Neural cell (in vitro differentiated cells): ENCODE measurements around the gene TRIOBP.

Experiments used
- EP300 ChIP-seq: fragments of 450-650 bp; conservative IDR thresholded peaks from 2 replicates; pipeline ENCODE4 v1.6.1; 2014; ENCODE audit warnings: antibody characterized with exemption, mild to moderate bottlenecking, moderate library complexity; ENCODE audit not compliant: poor library complexity, severe bottlenecking
- EZH2 ChIP-seq: fragments of 200-600, 300-800 bp; shearing (Covaris generic), sonication (generic); IDR thresholded peaks from 2 replicates; pipeline ENCODE4 v1.6.1; 2014; ENCODE audit warnings: antibody characterized with exemption, low read length, borderline replicate concordance, mild to moderate bottlenecking; ENCODE audit not compliant: insufficient read depth, poor library complexity, severe bottlenecking
- POLR2AphosphoS5 ChIP-seq: IDR thresholded peaks from 2 replicates; pipeline ENCODE4 v1.6.1; 2012
- RAD21 ChIP-seq: fragments of 450-650 bp; conservative IDR thresholded peaks from 2 replicates; pipeline ENCODE4 v1.6.1; 2014; ENCODE audit warnings: antibody characterized with exemption, mild to moderate bottlenecking, moderate library complexity
- SMC3 ChIP-seq: fragments of 450-650 bp; conservative IDR thresholded peaks from 2 replicates; pipeline ENCODE4 v1.6.1; 2014; ENCODE audit warnings: antibody characterized with exemption, mild to moderate bottlenecking, moderate library complexity; ENCODE audit not compliant: poor library complexity
- TF ChIP-seq, protein P1 (sequence below): fragments of 450-650 bp; IDR thresholded peaks from 2 replicates; pipeline ENCODE4 v1.5.1; 2014; ENCODE audit warnings: antibody characterized with exemption, mild to moderate bottlenecking, moderate library complexity; ENCODE audit not compliant: poor library complexity, severe bottlenecking
- TF ChIP-seq, protein P2 (sequence below): IDR thresholded peaks from 2 replicates; pipeline ENCODE4 v1.6.1; 2012; ENCODE audit warnings: borderline replicate concordance

- TF ChIP-seq, protein P1, sequence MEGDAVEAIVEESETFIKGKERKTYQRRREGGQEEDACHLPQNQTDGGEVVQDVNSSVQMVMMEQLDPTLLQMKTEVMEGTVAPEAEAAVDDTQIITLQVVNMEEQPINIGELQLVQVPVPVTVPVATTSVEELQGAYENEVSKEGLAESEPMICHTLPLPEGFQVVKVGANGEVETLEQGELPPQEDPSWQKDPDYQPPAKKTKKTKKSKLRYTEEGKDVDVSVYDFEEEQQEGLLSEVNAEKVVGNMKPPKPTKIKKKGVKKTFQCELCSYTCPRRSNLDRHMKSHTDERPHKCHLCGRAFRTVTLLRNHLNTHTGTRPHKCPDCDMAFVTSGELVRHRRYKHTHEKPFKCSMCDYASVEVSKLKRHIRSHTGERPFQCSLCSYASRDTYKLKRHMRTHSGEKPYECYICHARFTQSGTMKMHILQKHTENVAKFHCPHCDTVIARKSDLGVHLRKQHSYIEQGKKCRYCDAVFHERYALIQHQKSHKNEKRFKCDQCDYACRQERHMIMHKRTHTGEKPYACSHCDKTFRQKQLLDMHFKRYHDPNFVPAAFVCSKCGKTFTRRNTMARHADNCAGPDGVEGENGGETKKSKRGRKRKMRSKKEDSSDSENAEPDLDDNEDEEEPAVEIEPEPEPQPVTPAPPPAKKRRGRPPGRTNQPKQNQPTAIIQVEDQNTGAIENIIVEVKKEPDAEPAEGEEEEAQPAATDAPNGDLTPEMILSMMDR = no peak
- TF ChIP-seq EP300 = no peak
- TF ChIP-seq EZH2 = no peak
- TF ChIP-seq SMC3 = no peak
- TF ChIP-seq RAD21 = no peak
- TF ChIP-seq, protein P2, sequence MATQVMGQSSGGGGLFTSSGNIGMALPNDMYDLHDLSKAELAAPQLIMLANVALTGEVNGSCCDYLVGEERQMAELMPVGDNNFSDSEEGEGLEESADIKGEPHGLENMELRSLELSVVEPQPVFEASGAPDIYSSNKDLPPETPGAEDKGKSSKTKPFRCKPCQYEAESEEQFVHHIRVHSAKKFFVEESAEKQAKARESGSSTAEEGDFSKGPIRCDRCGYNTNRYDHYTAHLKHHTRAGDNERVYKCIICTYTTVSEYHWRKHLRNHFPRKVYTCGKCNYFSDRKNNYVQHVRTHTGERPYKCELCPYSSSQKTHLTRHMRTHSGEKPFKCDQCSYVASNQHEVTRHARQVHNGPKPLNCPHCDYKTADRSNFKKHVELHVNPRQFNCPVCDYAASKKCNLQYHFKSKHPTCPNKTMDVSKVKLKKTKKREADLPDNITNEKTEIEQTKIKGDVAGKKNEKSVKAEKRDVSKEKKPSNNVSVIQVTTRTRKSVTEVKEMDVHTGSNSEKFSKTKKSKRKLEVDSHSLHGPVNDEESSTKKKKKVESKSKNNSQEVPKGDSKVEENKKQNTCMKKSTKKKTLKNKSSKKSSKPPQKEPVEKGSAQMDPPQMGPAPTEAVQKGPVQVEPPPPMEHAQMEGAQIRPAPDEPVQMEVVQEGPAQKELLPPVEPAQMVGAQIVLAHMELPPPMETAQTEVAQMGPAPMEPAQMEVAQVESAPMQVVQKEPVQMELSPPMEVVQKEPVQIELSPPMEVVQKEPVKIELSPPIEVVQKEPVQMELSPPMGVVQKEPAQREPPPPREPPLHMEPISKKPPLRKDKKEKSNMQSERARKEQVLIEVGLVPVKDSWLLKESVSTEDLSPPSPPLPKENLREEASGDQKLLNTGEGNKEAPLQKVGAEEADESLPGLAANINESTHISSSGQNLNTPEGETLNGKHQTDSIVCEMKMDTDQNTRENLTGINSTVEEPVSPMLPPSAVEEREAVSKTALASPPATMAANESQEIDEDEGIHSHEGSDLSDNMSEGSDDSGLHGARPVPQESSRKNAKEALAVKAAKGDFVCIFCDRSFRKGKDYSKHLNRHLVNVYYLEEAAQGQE = no peak
- TF ChIP-seq POLR2AphosphoS5 = no peak
Measured at GRCh38 chr22:37664249-37665101, 32.4 kb upstream of the TRIOBP start.
